ENCODE results near the gene OTOP2.
"Not testable (repeated sequence)": the region's sequence is repeated elsewhere in the genome, so short reads cannot be mapped to it uniquely, and the experiment has no call there.

The OTOP2 gene

DNA sequence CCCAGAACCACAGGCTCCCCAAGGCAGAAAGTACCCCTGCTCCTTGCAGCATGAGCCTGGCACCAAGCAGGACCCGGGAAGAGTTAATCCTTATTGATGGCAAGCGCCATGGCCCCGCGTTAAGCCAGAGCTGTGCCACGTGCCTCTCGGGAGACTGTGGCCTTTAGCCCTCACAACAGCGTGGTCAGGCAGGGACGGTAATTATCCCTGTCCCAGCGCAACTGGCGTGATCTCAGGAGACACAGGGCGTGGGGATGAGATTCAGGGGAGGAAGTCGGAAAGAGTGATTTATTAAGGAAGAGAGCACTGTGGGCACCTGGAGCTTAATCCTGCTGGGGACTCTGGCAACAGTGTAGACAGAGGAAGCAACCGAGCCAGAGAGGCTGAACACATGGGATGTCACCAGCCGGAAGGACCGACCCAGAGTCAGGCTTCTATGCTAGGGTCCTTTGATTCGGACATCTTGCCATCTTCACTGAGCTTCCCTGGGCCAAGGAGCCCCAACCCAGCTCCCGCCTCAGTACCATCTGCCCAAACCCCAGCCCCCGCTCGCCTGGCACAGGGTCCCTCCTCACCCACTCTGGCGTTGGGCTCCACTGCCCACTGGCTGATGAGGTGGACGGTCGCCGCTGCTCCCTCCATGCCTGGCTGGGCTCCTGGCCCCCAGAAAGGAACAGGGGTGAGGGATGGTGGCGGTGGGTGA, 28.5 kb downstream of the OTOP2 start:
- DNase-seq (ENCODE audit: low spot score): no peak

GRCh38 chr17:74953134-74953687, 29.1 kb downstream of the OTOP2 start:
- no peak for DNase-seq (ENCODE audit: low spot score)

DNA sequence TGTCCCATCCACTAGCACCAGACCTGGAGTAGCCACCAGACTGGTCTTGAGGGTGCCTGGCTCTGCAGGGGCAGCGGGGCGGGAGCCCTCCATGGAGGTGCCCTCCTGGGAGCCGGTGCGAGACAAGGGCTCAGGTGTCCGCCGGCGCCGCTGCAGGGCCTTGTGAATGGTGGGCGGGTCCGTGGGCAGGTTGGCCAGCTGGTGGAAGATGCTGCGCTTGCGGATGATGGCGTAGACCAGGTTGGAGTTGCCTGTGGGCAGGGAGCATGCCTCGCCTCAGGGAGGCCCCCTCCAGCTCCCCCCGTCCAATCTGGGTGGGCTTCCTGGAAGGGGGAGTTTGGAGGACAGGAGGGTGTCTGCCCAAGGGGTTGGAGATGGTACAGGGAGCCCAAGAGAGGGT, 30.0 kb downstream of the OTOP2 start:
- DNase-seq (ENCODE audit: low spot score): no peak

- DNase-seq (ENCODE audit: low spot score): no peak
These were observed 30.8 kb downstream of the OTOP2 start for GRCh38 chr17:74954665-74955421.

DNA sequence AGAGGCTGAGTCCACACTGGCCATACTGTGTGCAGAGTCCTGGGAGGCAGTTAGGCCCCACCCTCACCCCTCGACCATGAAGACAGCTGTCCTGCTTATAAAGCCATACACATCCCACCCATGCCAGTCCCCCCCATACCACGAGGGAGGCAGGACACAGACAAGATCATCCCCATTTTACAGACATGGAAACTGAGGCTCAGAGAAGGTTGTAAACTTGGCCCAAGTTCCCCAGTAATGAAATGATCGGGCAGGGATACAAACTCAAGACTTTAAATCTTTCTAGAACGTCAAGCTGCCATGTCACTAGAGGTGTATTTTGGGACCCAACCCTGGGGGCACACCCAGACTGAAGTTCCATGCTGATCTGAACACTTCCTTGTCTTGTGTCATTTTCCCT, 32.0 kb downstream of the OTOP2 start:
- DNase-seq (ENCODE audit: low spot score): no peak

DNA sequence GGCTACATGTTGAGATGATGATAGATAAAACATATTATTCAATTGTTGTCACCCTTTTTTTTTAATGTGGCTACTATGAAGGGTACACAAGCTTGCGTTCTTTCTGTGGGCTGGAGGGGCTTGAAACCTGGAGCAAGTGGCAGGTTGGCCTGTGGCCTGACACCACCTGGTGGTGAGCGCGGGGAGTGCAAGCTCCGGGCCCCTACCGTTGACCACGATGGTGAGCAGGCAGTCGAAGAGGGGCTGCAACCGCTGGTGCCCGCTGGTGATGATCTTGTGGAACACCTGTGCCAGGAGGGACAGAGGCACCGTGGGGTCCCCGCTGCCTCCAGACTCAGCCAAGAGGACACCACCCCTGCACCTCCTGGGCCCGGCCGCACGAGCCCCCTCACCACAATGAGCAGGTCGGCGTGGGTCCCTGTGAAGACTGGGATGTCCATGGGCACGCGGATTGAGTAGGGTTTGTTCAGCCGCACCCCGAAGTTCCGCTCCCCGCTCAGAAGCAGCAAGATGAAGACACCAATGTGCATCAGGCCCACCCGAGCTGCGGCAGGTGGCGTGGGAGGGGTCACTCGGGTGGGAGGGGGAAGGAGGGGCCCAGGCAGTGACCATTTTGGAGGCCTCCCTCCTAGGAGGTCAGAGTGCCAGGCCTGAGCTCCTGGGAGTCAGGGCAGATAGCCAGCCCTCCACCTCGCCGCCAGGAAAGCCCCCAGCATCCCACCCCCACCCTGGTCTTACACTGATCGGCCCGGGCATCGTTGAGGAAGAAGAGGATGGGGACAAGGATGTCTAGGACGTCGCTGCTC, 34.1 kb downstream of the OTOP2 start:
- peak; percentile 93 for DNase-seq (ENCODE audit: low spot score)

- DNase-seq (ENCODE audit: low spot score): no peak
These were observed 35.9 kb downstream of the OTOP2 start for GRCh38 chr17:74959826-74960515.

GRCh38 chr17:74960570-74961342, 36.7 kb downstream of the OTOP2 start:
- peak; percentile 93 for DNase-seq (ENCODE audit: low spot score)

GRCh38 chr17:74961657-74962350, 37.7 kb downstream of the OTOP2 start:
- peak; percentile 89 for DNase-seq (ENCODE audit: low spot score)

DNA sequence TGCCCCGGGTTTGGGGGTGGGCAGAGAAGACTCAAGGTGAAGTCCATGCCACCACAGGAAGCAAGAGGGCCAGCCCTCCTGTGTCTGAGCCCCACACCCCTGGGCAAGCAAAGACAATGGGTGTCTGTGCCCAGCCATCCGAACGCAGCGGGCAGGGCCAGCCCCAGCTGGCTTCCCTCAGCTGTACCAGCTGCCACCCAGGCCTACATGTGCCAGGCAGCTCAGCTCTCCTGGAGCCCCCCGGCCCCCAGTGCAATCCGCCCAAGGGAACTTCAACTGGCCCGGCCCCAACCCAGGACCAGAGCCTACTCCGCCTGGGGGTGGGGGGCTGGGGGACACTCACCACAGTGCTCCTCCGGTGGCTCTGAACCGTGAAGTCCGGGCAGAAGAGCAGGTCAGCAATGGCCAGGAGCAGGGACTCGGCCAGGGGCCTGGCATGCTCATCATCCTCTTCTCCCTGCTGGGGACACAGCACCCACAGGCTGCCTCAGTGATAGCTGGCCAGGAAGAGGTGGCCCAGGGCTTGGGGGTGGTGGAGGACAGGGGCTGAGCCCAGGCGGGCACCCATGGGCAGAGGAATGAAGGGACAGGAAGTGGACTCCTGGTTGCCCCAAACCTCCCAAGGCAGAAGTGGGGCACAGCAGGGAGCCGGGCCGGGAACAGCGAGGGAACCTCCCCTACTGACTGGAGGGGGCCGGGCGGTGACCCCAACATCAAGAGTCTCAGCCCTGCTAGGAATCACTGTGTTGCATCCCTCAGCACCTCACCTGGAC, 38.7 kb downstream of the OTOP2 start:
- no peak for DNase-seq (ENCODE audit: low spot score)

- DNase-seq (ENCODE audit: low spot score): no peak
These were observed 39.6 kb downstream of the OTOP2 start for GRCh38 chr17:74963656-74964055.

DNA sequence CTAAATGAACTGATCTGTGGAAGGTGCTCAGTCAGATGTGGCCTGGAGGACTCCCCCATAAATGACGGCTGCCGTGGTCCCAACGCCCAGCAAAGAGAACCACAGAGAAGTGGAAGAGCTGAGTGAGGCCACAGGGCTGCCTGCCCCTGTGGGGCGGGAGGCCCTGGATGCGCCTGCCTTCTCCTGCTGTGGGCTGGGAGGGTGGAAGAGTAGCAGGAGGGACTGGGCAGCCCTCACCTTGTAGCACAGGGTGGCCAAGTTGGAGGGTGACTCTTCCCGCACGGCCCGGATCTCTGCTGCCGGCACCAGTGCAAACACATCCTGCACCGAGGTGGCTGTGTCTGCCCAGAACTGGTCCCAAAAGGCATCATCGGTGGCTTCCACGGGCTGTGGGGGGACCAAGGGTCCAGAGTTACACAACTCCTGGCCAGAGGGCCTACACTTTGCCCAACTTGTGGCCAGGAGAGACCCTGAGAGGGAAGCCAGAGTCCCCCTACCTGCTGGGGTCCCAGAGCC, 40.2 kb downstream of the OTOP2 start:
- DNase-seq (ENCODE audit: low spot score): no peak

GRCh38 chr17:74964988-74965622, 41.0 kb downstream of the OTOP2 start:
- no peak for DNase-seq (ENCODE audit: low spot score)

- no peak for DNase-seq (ENCODE audit: low spot score)
These were observed 44.3 kb downstream of the OTOP2 start for GRCh38 chr17:74968361-74968780.

DNA sequence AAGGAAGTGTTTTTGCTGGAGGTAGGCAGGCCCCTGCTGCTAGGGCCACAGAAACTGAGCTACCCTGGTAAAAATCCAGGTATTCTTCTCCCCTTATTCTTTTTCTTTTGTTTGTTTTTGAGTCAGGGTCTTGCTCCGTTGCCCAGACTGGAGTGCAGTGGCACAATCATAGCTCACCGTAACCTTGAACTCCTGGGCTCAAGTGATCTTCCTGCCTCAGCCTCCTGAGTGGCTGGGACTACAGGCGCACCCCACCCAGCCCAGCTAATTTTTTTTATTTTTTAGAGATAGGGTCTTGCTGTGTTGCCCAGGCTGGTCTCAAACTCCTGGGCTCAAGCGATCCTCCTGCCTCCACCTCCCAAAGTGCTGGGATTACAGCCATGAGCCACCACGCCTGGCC, 45.4 kb downstream of the OTOP2 start:
- DNase-seq (ENCODE audit: low spot score): not testable (repeated sequence)

DNA sequence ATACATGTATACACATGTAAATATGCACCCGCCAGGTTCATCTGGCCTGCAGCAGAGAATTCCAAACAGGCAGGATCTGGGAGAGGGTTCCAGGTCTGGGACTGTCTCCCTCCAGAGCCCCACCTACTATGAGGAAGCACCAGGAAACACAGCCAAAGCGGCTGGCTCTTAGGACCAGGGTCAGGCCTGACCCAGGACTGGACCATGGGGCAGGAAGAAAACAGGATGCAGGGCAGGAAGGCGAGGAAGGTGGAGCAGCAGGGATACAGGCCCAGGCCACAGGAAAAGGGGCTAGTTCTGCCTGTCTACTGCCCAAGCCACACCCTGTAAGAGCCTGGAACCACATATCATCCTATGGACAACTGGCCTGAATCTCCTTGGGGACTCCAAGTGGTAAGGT, 46.3 kb downstream of the OTOP2 start:
- no peak for DNase-seq (ENCODE audit: low spot score)

DNA sequence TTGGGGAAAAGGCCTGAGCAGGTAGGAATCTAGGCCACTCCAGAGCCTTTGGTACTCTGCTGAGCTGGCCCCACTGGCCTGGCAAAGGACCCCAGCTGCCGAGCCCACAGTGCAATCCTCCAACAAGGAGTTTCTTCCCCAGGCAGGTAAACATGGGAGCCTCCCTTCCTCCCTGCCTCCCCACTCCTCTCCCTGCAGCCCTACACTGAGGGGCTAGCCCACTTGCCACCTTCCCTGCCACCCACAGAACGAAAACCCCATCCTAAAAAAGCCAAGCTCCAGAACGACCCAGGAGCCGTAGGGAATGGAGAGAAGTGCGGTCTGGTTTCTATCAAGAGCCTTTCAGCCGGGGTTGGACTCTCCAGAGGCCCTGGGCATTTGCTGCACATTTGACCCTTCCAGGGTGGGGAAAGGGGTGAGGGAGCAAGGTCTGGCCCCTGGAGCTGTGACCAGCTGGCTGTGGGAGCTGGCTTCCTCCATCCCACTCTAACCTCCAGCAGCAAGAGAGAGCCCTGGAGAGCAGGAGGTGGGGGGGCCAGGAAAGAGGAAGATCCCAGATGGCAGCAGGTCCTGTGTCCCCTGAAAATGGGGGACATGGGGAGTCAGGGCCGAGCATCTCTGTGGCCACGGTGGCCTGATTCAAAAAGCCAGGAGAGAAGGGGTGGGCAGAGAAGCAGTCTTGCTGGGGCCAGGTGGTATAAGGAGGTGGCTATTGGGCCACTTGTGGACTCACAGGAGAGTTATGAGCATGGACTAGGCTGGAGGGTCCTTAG, 47.2 kb downstream of the OTOP2 start:
- DNase-seq (ENCODE audit: low spot score): no peak

GRCh38 chr17:74971842-74972106, 47.7 kb downstream of the OTOP2 start:
- no peak for DNase-seq (ENCODE audit: low spot score)
